ELF-1 (cell line): Measurements from ENCODE around the gene PPP2R2C.
A peak's percentile ranks its signal among the peaks of the same experiment; 100 is the strongest.

Experiments used
- DNase-seq: peaks from one replicate; pipeline ENCODE4 v3.0.0-alpha.2; 2016; ENCODE audit warnings: low read depth, low spot score

PPP2R2C gene

DNA sequence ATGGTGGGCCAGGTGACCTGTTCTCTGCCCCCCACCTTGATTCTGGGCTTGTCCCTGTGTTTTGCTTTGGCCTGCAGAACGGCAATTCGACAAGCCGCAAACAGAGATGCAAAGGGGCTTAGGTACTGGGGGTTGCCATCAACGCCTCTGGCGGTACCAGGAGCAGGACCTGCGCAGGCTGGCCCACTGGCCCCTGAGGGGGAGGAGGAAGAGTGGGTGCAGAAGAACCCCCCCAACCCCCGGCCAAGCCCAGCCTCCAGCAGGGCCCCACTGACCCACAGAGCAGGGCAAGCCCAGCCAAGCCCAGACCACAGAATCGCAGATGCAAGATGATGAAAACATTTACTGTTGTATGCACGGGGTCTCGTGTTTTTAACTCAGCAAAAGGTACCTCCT is 89.4 kb downstream of the PPP2R2C start:
- DNase-seq = no peak

- no peak for DNase-seq
Observed at GRCh38 chr4:6381571-6382123, 90.8 kb downstream of the PPP2R2C start.

- DNase-seq = no peak
Observed at GRCh38 chr4:6380746-6381410, 91.5 kb downstream of the PPP2R2C start.

- peak; percentile 34 for DNase-seq
Observed at GRCh38 chr4:6379767-6380745, 92.4 kb downstream of the PPP2R2C start.

DNA sequence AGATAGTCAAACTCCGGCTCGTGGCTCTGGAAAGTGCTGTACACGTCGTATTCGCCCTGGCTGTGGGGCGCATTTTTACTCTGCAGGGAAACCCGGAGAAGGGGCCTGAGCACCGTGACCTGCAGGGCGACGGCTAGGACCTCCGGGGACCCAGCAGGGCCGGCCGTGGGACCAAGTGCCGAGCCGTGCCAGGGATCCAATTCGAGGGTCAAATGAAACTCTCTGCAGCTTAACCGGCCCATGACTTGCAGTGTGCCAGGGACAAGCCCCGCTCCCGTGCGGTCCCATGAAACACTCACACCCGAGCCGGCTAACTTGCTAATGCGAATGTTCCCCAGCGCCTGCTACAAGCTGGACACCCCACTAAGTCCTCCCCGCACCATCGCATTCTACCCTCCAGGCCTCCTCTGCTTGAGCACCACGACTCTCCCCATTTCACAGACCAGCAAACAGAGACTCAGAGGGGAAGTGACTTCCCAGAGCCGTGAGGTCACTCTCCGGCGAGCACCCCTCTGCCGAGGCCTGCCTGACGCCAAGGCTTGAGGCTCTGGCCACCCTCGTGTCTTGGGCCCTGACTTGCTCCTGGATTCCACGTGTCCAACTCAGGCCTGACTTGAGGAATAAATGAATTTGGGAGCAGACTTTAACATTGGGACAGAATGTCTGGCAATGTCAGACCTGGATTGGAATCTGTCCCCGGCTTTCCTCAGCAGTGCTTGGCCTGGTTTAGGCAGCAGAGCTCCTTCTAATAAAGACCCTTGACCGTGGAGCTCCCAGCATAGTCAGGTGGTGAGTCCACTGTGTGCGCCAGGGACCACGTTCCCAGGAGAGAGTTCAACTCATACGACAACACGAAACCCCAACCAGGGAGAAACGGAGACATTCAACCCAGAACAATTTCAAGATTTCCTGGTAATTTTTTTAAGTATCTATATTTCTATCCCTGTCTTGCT is 93.6 kb downstream of the PPP2R2C start:
- no peak for DNase-seq

DNA sequence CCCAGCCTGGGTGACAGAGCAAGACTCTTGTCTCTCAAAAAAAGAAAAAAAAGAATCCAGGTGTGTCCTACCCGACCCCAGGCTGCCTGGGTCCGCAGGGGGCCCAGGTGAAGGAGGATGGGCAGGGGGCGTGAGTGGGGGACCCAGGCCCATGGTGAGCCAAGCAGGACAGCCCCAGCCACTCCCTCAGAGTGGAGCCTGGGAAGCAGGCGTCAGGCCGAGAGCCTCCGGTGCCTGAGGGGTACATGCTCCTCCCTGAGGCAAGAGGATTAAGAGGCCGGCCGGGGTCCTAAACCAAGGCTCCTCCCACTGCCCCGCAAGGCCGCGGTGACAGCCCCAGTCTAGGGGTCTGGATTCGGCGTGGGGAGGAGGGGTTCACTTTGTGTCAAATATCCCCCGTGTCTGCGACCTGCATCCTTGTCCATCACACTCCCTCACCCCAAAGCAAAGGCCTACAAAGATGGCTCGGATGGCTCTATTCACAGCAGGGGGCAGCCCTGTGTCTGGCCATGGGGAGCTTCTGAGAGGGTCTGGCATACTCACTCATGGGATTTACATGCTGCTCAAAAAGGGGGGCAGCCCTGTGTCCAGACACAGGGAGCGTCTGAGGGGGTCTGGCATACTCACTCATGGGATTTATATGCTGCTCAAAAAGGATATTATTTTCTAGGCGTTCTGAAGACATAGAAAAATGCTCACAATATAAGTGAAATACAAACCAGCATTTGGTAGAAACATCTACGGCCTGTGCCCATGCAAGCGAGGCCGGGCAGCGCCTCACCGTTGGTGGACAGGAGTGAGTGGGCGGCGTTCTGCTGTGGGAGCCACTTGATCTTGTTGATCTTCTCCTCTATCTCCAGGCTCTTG is 94.6 kb downstream of the PPP2R2C start:
- peak; percentile 53 for DNase-seq

DNA sequence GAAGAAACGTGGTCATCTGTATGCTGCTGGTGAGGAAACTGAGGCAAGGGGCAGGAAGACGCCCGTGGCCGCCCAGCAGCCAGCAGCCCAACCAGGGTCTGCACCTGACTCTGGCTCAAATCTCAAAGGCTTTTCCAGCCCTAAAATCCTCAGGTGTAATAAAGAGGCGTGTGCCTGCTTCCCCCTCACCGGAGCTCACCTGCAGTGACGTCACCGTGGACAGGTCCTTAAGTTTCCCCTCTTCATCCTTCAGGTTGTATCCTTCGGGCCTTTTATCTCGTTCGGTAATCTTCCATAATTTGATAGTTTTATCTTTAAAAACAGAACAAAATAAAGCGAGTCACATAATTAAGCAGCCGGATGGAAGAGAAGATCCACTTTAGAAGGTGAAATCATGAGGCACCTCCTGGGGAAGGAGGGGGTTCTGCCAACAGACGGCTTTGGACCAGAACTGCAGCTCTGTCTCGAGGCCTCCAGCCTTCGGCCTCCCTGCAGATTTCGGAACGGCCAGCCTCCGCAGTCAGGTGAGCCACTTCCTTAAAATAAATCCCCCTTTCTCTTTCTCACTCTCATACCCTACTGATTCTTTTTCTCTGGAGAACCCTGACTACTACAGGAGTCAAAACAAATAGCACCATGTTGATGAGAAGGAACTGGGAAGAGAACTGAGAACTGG is 96.7 kb downstream of the PPP2R2C start:
- DNase-seq = no peak

- no peak for DNase-seq
Observed at GRCh38 chr4:6374575-6374974, 97.8 kb downstream of the PPP2R2C start.

- DNase-seq = no peak
Observed at GRCh38 chr4:6373541-6374410, 98.6 kb downstream of the PPP2R2C start.

DNA sequence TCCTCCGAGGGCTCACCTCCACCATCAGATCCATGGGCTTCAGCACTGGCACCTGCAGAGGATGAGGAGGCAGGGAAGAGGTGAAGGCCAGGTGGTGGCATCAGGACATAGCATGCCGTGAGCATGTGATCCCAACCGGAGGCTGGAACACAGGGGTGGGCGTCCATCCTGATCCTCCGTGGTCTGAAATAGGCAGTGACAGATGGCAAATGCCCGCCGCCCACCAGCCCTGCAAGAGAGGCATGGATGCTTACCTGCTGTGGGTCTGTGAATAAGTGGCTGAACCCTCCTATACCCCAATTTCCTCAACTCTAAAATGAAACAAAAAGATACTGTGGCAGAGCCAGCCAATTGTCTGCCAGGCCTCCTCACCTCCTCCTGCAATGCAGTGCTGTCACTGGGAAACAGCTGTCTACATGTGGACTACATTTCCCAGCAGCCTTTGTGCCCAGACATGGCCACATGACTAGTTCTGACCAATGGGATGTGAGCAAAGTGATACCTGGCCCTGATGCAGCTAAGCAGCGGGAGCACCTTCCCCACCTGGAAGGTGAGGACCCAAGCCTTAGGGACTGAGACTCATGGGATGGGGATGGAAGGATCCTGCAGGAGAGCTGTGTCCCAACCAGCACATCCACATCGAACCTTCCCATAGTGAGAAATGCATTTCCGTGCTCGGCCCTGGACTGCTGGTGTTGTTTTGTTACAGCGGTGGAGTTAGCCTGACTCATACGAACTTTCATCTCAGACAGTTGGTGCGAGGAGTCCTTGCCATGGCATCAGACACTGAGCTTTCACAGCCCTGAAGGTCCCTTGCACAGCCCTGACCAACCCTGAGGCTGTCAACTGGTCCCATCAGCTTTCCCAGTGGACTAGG is 99.5 kb downstream of the PPP2R2C start:
- peak; percentile 75 for DNase-seq

DNA sequence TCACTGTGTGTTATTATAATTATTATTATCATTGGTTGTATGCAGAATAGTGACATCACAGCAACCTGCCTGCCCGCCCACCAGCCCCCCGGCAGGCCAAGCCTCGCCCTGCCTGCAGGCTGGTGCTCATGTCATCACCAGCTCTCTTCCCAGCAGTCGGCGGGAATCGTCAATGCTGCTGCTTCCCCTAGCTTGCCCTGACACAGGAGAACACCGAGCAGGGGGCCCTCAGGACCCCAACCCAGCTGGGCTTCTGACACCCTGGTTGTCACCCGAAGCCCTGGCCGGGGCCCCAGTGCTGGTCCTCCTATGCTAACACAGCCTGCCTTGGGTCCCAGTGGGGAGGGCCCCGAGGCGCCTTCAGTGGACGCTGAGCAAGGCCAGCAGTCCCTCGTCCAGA is 100.6 kb downstream of the PPP2R2C start:
- DNase-seq = no peak

DNA sequence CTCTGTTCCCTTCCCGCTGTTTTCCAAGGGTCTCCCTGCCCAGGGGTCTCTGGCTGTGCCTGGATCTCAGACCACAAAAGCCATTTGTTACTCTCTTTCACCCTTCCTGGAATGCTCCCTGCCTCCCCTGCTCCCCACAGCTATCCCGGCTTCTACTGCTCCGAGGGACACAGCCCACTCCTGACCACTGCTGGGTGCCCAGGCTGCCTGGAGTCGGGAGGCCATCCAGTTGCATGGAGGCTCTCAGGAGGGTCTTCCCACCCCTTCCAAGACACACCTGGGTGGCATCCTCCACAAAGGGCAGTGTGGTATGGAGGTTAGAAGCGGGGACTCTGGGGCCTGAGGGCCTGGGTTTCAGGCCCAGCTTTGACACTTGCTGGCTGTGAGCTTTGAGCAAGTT is 101.1 kb downstream of the PPP2R2C start:
- DNase-seq = no peak

DNA sequence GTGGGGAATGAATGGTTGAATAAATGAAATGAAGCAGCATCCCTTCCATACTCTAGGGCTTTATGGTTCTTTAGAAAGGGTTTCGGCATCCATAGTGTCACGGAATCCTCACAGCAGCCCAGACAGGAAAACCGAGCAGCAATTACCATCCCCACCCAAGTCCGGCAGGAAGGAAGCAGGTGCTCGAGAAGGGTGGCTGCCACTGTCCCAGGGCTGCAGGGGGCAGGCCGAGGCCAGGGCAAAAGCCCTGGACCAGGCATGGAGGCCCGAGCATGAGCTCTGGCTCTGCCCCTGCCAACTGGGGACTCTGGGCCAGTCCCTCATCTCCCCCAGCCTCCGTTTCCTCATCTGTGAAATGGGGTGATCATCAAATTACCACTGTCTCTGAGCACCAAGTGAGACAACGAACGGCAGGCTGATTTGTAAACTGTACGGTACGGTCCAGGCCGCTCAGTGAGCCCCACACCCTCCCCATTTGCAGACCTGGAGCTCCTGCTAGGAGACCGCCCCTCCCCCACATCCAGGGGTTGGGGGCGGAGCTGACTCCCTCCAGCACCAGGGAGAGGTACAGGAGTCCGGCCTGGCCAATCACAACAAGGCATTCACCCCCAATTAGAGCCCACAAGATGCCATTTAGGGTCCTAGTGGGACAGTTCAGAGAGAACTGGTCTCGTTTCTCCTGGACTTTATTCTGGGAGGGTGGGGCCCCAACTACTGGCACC is 102.3 kb downstream of the PPP2R2C start:
- DNase-seq = peak; percentile 82

DNA sequence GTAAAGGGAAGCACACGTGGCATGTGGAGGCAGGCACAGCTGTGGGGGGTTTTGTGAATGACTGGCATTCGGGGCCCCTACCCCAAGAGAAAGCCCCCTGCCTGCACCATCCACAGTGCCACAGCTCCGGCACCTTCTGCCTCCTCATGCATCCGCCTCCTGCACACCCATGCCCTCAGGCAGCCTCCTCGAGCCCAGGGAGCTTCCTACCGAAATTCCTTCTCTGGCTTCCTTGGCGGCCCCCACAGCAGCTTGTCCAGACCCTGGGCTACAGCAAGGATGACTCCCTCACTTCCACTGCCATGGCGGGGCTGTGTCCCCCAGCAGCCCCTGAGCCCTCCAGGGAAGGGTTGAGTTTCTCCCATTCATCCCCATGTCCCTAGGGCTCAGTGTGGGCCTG is 102.9 kb downstream of the PPP2R2C start:
- DNase-seq = peak; percentile 76

DNA sequence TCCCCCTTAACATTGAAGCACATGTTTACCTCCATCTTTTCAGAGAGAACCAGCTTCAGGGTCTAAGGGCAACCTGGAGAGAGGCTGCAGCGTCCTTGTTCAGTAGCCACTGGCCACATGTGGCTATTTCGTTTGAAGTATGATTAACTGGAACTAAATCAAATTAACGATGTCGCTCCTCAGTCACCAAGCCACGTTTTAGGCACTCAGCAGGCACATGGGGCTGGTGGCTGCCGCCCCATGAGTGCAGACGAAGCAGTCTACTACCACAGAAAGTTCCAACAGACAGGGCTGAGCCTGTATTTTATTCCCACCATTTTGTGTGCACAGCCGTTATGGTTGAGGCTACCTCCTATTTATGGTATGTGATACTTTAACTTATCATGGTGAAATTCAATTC is 103.4 kb downstream of the PPP2R2C start:
- no peak for DNase-seq

DNA sequence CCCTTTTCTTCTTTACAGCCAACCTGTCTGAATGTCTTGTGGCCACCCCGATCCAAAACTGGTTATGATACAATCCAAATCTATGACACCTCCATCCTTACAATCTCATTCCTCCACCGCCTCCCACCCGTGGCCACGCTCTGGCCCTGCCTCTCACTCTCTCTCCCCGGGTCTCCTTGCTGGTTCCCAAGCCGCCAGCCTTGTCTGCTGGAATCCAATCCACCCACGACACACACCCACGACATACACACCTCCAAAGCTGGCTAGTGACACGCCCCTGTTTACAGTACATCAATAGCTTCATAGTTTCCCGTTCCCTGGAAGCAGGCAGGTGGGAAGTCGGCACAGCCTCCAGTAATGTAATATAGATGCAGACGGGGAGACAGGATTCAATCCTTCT is 103.8 kb downstream of the PPP2R2C start:
- DNase-seq = no peak

DNA sequence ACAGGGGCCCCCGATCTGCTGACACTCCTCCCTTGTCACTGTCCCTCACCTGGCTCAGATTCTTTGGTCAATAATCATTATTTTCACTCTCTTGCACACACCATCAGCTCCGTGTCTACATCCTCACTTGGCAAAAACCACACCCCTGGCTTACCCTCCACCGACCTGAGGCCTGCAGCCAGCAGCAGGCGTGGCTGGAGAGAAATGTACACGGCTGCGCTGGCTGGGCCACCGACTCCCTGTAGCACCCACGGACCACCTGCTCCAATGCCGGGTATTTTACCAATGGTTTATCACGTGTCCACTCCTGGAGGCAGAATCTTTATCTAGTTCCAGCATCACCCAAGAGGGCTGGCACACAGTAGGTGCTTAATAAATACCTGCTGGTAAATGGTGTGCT is 104.3 kb downstream of the PPP2R2C start:
- no peak for DNase-seq
